BJ (cell line): ENCODE data around the gene SNX8. TPM values are rescaled to one million over a fixed set of nuclear protein-coding genes. Genes with fewer than 3 reads are reported as not detected.

Experiments used
- CTCF ChIA-PET: fragments of 350-600 bp; formaldehyde crosslinking; extraction: SDS; loops from one replicate; lab custom pipeline; 2021; ENCODE audit warnings: antibody characterized with exemption, inconsistent platforms; lab: Yijun Ruan, JAX
- POLR2A ChIA-PET: fragments of 300-600 bp; sonication (Branson Sonifier 250); formaldehyde crosslinking; extraction: SDS; loops from one replicate; lab custom pipeline; 2021; ENCODE audit warnings: antibody characterized with exemption; lab: Charles Lee
- DNase-seq: peaks from one replicate; pipeline ENCODE4 v3.0.0-alpha.2; 2011; ENCODE audit warnings: low read depth
- H3K27me3 ChIP-seq: 2 replicates; pipeline ENCODE4 v1.6.0; 2011; ENCODE audit warnings: low read length; ENCODE audit not compliant: control insufficient read depth, insufficient read depth
- H3K36me3 ChIP-seq: 2 replicates; pipeline ENCODE4 v1.5.1; 2011; ENCODE audit warnings: low read length; ENCODE audit not compliant: control insufficient read depth, insufficient read depth
- H3K4me3 ChIP-seq: 2 replicates; pipeline ENCODE4 v1.5.1; 2011; ENCODE audit warnings: low read depth, mild to moderate bottlenecking, control low read depth, low read length
- CTCF ChIP-seq: IDR thresholded peaks from 2 replicates; pipeline ENCODE4 v1.5.1; 2011; ENCODE audit warnings: low read depth, mild to moderate bottlenecking, control low read depth, inconsistent platforms, low read length, moderate library complexity; ENCODE audit not compliant: insufficient read depth
- polyA plus RNA-seq: library from polyadenylated mRNA; depleted of rRNA; stranded (reverse); fragments of >200 nt; gene quantifications from 2 replicates; pipeline ENCODE4 v1.2.3, GENCODE V29; 2011

Gene SNX8
- polyA plus RNA-seq, 1 experiment = 62.1 TPM

DNA sequence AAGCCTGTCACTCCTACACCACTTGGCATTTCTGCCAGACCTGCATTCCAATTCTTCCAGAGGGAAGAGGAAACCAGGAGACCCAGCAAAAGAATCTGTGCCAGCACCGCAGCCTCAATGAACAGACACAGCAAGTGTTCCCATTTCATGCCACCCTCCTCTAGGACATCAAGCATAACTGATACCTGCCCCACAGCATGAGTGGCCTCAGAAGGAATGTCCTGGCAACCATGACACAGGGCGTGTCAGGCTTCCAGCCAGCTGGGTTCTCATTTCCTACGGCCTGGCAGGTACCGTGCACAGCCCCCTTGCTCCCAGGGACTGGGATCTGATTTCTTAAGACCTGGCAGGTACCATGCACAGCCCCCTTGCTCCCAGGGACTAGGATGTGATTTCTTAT is 89.3 kb downstream of the SNX8 start:
- no peak for TF ChIP-seq CTCF
- no peak overlapping the region for H3K4me3 ChIP-seq
- DNase-seq = no peak
- H3K36me3 ChIP-seq = peaks cover 27% of the 10 kb centered on the region
- POLR2A ChIA-PET = no interaction called here
- CTCF ChIA-PET = no interaction called here
- H3K27me3 ChIP-seq = no peaks in the 10 kb centered on the region

DNA sequence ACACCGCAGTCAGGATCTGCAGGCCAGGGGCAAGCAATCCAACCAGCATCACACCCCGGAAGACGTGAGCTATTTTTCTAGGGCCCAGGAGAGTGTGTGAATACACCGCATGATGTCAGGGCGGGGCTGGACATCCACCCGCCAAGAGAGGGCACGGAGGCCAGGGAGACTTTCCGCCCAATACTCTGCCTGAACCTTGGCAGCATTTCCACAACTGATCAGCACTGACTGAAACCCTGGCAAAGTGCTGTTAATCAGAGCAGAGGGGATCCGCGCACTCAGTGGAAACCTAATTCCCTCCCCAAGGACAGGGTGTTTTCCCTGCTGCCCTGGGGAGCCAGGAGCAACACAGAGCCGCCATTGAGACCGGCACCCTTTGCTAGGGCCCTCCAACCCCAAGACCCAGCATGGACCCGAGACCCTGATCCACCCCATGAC is 89.7 kb downstream of the SNX8 start:
- Histone ChIP-seq H3K36me3 (peaks cover 27% of the 10 kb centered on the region), H3K27me3 (no peaks in the 10 kb centered on the region), H3K4me3 (no peak overlapping the region)
- no peak for TF ChIP-seq CTCF
- ChIA-PET POLR2A (no interaction called here), CTCF (no interaction called here)
- no peak for DNase-seq

- CTCF ChIA-PET = interaction anchor here (1.0 kb wide), 1 partner anchor 125 kb away, joined by 3 read pairs; no protein-coding TSS in a partner anchor
- H3K36me3 ChIP-seq = peaks cover 28% of the 10 kb centered on the region
- H3K27me3 ChIP-seq = no peaks in the 10 kb centered on the region
- POLR2A ChIA-PET = no interaction called here
- no peak for DNase-seq
- H3K4me3 ChIP-seq = no peak overlapping the region
- TF ChIP-seq CTCF = no peak
These were observed 90.9 kb downstream of the SNX8 start for GRCh38 chr7:2223321-2223720.

DNA sequence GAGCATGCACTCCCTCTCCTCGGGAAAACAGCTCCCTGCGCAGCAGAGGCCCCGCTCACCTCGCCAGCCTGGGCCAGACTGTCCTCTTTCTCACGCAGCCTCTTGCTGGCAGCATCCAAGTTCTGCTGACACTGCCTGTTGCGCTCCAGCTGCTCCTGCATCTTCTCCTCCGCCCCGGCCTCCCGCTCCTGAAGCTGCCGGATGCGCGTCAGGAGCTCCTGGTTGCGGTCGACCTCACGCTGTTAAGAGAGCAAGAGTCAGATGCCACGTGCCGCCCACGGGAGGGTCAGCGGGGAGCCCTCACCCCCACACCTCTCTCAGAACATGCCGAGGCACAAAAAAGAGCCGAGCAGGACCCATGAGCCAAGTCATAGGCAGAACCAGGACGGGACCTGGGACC is 91.7 kb downstream of the SNX8 start:
- CTCF ChIA-PET = interaction anchor here (0.6 kb wide), 1 partner anchor 152 kb away, joined by 3 read pairs; no protein-coding TSS in a partner anchor
- DNase-seq = no peak
- H3K36me3 ChIP-seq = peaks cover 31% of the 10 kb centered on the region

GRCh38 chr7:2220954-2221353 is 93.3 kb downstream of the SNX8 start:
- H3K36me3 ChIP-seq = peaks cover 39% of the 10 kb centered on the region
- CTCF ChIA-PET = no interaction called here
- POLR2A ChIA-PET = no interaction called here

More for the DNA sequence above, 91.7 kb downstream of the SNX8 start:
- TF ChIP-seq CTCF = no peak
- POLR2A ChIA-PET = no interaction called here
- no peak overlapping the region for H3K4me3 ChIP-seq
- no peaks in the 10 kb centered on the region for H3K27me3 ChIP-seq

More at GRCh38 chr7:2220954-2221353, 93.3 kb downstream of the SNX8 start:
- H3K27me3 ChIP-seq = no peaks in the 10 kb centered on the region
- no peak for DNase-seq
- no peak for TF ChIP-seq CTCF
- no peak overlapping the region for H3K4me3 ChIP-seq
